ENCODE results near the gene SERBP1.

The SERBP1 gene

GRCh38 chr1:67430358-67431155 lies at the start of gene SERBP1:
Gene SERBP1, minus strand, starts transcription at chr1:67430402. Its CDS starts 102 bp downstream, at chr1:67430300.
- DNase-seq, result peak; percentile 97
- in situ Hi-C loops (cut with HindIII; ENCODE audit: low pct_ligation_motif_present, low pct_unique_long_range_greater_than_20kb, low sequenced_read_pairs), result no loop called here

- DNase-seq, result no peak
- in situ Hi-C loops (cut with HindIII; ENCODE audit: low pct_ligation_motif_present, low pct_unique_long_range_greater_than_20kb, low sequenced_read_pairs), result no loop called here
These were observed 49.1 kb upstream of the SERBP1 start for GRCh38 chr1:67479146-67479891.

GRCh38 chr1:67476906-67477305 lies 46.7 kb upstream of the SERBP1 start:
- DNase-seq, result no peak
- in situ Hi-C loops (cut with HindIII; ENCODE audit: low pct_ligation_motif_present, low pct_unique_long_range_greater_than_20kb, low sequenced_read_pairs), result no loop called here

- no peak for DNase-seq
- in situ Hi-C loops (cut with HindIII; ENCODE audit: low pct_ligation_motif_present, low pct_unique_long_range_greater_than_20kb, low sequenced_read_pairs), result no loop called here
These were observed 45.8 kb upstream of the SERBP1 start for GRCh38 chr1:67476006-67476482.

- DNase-seq, result no peak
- in situ Hi-C loops (cut with HindIII; ENCODE audit: low pct_ligation_motif_present, low pct_unique_long_range_greater_than_20kb, low sequenced_read_pairs), result no loop called here
These were observed 41.9 kb upstream of the SERBP1 start for GRCh38 chr1:67472056-67472455.

- no peak for DNase-seq
- in situ Hi-C loops (cut with HindIII; ENCODE audit: low pct_ligation_motif_present, low pct_unique_long_range_greater_than_20kb, low sequenced_read_pairs), result no loop called here
These were observed 39.2 kb upstream of the SERBP1 start for GRCh38 chr1:67469431-67469830.

GRCh38 chr1:67468066-67468718 lies 38.0 kb upstream of the SERBP1 start:
- no peak for DNase-seq
- in situ Hi-C loops (cut with HindIII; ENCODE audit: low pct_ligation_motif_present, low pct_unique_long_range_greater_than_20kb, low sequenced_read_pairs), result no loop called here

- no peak for DNase-seq
- in situ Hi-C loops (cut with HindIII; ENCODE audit: low pct_ligation_motif_present, low pct_unique_long_range_greater_than_20kb, low sequenced_read_pairs), result no loop called here
These were observed 35.2 kb upstream of the SERBP1 start for GRCh38 chr1:67465375-67465774.

GRCh38 chr1:67464746-67465145 lies 34.5 kb upstream of the SERBP1 start:
- in situ Hi-C loops (cut with HindIII; ENCODE audit: low pct_ligation_motif_present, low pct_unique_long_range_greater_than_20kb, low sequenced_read_pairs), result no loop called here
- no peak for DNase-seq

GRCh38 chr1:67464058-67464457 lies 33.9 kb upstream of the SERBP1 start:
- no peak for DNase-seq
- in situ Hi-C loops (cut with HindIII; ENCODE audit: low pct_ligation_motif_present, low pct_unique_long_range_greater_than_20kb, low sequenced_read_pairs), result no loop called here

GRCh38 chr1:67463298-67463955 lies 33.2 kb upstream of the SERBP1 start:
- no peak for DNase-seq
- in situ Hi-C loops (cut with HindIII; ENCODE audit: low pct_ligation_motif_present, low pct_unique_long_range_greater_than_20kb, low sequenced_read_pairs), result no loop called here

- in situ Hi-C loops (cut with HindIII; ENCODE audit: low pct_ligation_motif_present, low pct_unique_long_range_greater_than_20kb, low sequenced_read_pairs), result no loop called here
- DNase-seq, result no peak
These were observed 30.7 kb upstream of the SERBP1 start for GRCh38 chr1:67460676-67461500.

- DNase-seq, result no peak
- in situ Hi-C loops (cut with HindIII; ENCODE audit: low pct_ligation_motif_present, low pct_unique_long_range_greater_than_20kb, low sequenced_read_pairs), result no loop called here
These were observed 28.9 kb upstream of the SERBP1 start for GRCh38 chr1:67459068-67459467.

GRCh38 chr1:67458663-67459062 lies 28.5 kb upstream of the SERBP1 start:
- DNase-seq, result no peak
- in situ Hi-C loops (cut with HindIII; ENCODE audit: low pct_ligation_motif_present, low pct_unique_long_range_greater_than_20kb, low sequenced_read_pairs), result no loop called here

GRCh38 chr1:67457247-67457646 lies 27.0 kb upstream of the SERBP1 start:
- no peak for DNase-seq
- in situ Hi-C loops (cut with HindIII; ENCODE audit: low pct_ligation_motif_present, low pct_unique_long_range_greater_than_20kb, low sequenced_read_pairs), result no loop called here

GRCh38 chr1:67451815-67452214 lies 21.6 kb upstream of the SERBP1 start:
- in situ Hi-C loops (cut with HindIII; ENCODE audit: low pct_ligation_motif_present, low pct_unique_long_range_greater_than_20kb, low sequenced_read_pairs), result no loop called here
- DNase-seq, result no peak

GRCh38 chr1:67451356-67451755 lies 21.2 kb upstream of the SERBP1 start:
- in situ Hi-C loops (cut with HindIII; ENCODE audit: low pct_ligation_motif_present, low pct_unique_long_range_greater_than_20kb, low sequenced_read_pairs), result no loop called here
- DNase-seq, result no peak

- DNase-seq, result no peak
- in situ Hi-C loops (cut with HindIII; ENCODE audit: low pct_ligation_motif_present, low pct_unique_long_range_greater_than_20kb, low sequenced_read_pairs), result no loop called here
These were observed 16.7 kb upstream of the SERBP1 start for GRCh38 chr1:67446893-67447292.
